Colonic mucosa (tissue), 4 donors: ENCODE results near the gene PAEP. TPM values are rescaled to one million over a fixed set of nuclear protein-coding genes. Genes with fewer than 3 reads are reported as not detected.
"Not testable (repeated sequence)": the region's sequence is repeated elsewhere in the genome, so short reads cannot be mapped to it uniquely, and the experiment has no call there.

Experiments used
- DNase-seq: peaks from one replicate; pipeline ENCODE4 v3.0.0-alpha.2; 2020
- H3K27ac ChIP-seq: fragments of 200-600 bp; one replicate; pipeline ENCODE4 v1.8.0; 2021
- H3K27me3 ChIP-seq: fragments of 200-600 bp; one replicate; pipeline ENCODE4 v1.8.0; 2021
- H3K36me3 ChIP-seq: fragments of 200-600 bp; one replicate; pipeline ENCODE4 v1.8.0; 2021
- H3K4me1 ChIP-seq: fragments of 200-600 bp; one replicate; pipeline ENCODE4 v1.8.0; 2021; ENCODE audit warnings: mild to moderate bottlenecking
- H3K4me3 ChIP-seq: fragments of 200-600 bp; one replicate; pipeline ENCODE4 v1.8.0; 2021
- H3K9ac ChIP-seq, 2 donors: one replicate each; pipeline ENCODE4 v1.7.0; 2013; ENCODE audit warnings: control low read depth in 2 of 2, low read depth in 2 of 2, low read length in 2 of 2
- H3K9me3 ChIP-seq: fragments of 200-600 bp; one replicate; pipeline ENCODE4 v1.8.0; 2021
- CTCF ChIP-seq: fragments of 200-600 bp; IDR thresholded peaks from one replicate; pipeline ENCODE4 v1.8.0; 2022; ENCODE audit warnings: antibody characterized with exemption, mild to moderate bottlenecking
- intact Hi-C: fragments of 100-400 bp; cut with DNase I; formaldehyde crosslinking; loops from one replicate; pipeline ENCODE4 v1.14.1; 2022
- total RNA-seq, 2 donors: library from RNA; stranded (reverse); fragmentation: NEBNext Ultra II Directional in 1 of 2; extraction: Animal tissue kit (Norgen Biotek cat#: 25700) in 1 of 2; gene quantifications; one replicate each; pipeline ENCODE4 v1.2.1, GENCODE V29; 2021
- donor health status: healthy.
- donor health status: DM: no; HTN: no; CAD: no.
- donor health status: DM: no; HTN: no; CAD: no.

Gene PAEP
- total RNA-seq, 2 donors from 2014 or later, result not detected

GRCh38 chr9:135531096-135531495, 30.5 kb upstream of the PAEP start:
- Histone ChIP-seq H3K4me3 (no peak overlapping the region), H3K36me3 (no peaks in the 10 kb centered on the region), H3K27me3 (no peaks in the 10 kb centered on the region), H3K27ac (no peak overlapping the region), H3K4me1 (no peaks in the 10 kb centered on the region), H3K9me3 (no peaks in the 10 kb centered on the region), H3K9ac (no peak overlapping the region)
- no peak for TF ChIP-seq CTCF
- DNase-seq, result no peak
- intact Hi-C loops, result no loop called here

DNA sequence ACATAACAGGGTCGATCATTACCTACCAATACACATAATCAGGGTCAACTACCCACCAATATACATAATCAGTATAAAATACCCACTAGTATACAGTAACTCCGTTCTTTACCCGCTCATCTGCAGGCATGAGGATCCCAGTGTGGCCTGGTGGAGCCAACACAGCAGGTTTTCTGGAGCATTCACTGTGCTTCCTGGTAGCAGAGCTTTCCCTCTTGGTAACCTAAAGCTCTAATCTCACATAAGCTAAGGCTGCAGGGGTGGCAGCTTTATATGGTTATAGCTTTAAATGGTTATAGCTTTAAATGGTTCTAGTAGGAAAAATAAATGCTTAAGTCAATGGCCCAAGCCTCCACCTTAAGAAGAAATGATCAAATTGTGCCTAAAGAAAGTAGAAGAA, 28.4 kb upstream of the PAEP start:
- H3K4me3 ChIP-seq, result no peak overlapping the region
- H3K4me1 ChIP-seq, result no peaks in the 10 kb centered on the region
- TF ChIP-seq CTCF, result no peak
- no peaks in the 10 kb centered on the region for H3K36me3 ChIP-seq
- H3K27me3 ChIP-seq, result no peaks in the 10 kb centered on the region
- no peak overlapping the region for H3K9ac ChIP-seq
- DNase-seq, result no peak
- no peaks in the 10 kb centered on the region for H3K9me3 ChIP-seq
- intact Hi-C loops, result no loop called here
- no peak overlapping the region for H3K27ac ChIP-seq

DNA sequence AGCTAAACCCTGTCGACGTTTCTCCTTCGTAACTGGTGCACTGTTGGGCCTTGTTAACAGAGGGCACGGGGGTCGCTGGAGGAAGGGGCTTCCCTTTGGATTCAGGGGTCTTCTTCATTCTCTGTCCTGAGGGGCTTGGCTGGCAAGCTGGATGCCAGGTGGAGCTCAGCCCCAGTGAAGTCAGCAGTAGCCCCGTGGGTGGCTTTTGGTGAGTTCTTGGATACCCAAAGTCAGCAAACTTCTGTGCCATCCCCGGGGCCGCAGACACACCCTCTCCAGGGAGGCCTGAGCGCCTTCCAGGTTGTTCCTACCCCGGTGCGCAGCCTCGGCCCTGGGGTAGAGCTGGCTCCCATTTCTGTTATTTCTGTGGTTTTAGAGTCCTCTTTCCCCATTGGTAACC, 27.9 kb upstream of the PAEP start:
- intact Hi-C loops, result no loop called here

DNA sequence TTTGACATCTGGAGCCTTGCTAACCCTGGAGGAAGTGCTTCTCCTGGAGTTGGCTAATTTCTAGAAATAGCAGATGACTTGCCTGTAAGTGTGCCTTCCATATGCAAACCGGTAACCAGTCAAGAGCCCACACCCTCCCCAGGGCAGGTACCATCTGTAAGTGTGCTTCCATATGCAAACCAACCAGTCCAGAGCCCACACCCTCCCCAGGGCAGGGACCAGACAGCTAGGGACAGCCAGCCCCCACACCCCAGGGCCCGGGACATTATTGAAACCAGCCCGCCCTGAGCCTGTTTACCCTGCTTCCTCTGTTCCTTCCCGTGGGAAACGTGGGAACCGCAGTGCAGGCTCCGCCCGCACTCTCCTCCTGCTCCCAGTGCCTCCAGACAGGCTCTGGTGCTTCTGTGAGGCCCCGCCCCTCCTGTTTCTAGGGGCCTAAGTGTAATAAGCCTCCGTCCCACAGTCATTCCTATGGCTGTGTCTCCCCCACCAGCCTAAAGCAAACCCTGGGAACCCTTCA, 27.3 kb upstream of the PAEP start:
- H3K27ac ChIP-seq, H3K4me3 ChIP-seq, H3K36me3 ChIP-seq, H3K4me1 ChIP-seq, H3K9me3 ChIP-seq, H3K9ac ChIP-seq, intact Hi-C loops, H3K27me3 ChIP-seq, DNase-seq: not testable (repeated sequence)

More for the DNA sequence above, 27.9 kb upstream of the PAEP start:
- no peaks in the 10 kb centered on the region for H3K36me3 ChIP-seq
- no peak for DNase-seq
- no peak overlapping the region for H3K27ac ChIP-seq
- no peak for TF ChIP-seq CTCF
- H3K27me3 ChIP-seq, result no peaks in the 10 kb centered on the region
- no peaks in the 10 kb centered on the region for H3K9me3 ChIP-seq
- H3K4me3 ChIP-seq, result no peak overlapping the region
- no peak overlapping the region for H3K9ac ChIP-seq
- no peaks in the 10 kb centered on the region for H3K4me1 ChIP-seq

DNA sequence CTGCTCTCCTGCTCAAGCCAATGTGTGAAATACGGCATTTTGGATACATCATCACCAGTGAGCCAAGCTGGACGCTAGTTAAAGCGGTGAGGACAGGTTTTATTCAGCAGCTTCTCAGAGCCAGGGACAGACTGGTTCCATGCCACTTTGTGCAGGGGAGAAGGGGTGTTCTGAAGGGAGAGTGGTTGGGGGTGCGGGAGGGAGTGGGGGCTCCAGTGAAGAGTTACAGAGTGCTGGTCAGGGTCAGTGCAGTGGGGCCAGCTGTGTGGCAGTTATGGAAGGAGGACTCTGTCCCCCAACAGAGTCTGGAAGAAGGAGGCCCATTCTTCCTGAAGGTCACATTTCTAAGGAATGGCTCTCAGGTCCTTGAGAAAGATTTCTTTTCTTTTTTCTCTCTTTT, 26.7 kb upstream of the PAEP start:
- H3K4me1 ChIP-seq, H3K27me3 ChIP-seq, intact Hi-C loops, DNase-seq, H3K9ac ChIP-seq, H3K4me3 ChIP-seq, H3K27ac ChIP-seq, H3K36me3 ChIP-seq, H3K9me3 ChIP-seq: not testable (repeated sequence)

DNA sequence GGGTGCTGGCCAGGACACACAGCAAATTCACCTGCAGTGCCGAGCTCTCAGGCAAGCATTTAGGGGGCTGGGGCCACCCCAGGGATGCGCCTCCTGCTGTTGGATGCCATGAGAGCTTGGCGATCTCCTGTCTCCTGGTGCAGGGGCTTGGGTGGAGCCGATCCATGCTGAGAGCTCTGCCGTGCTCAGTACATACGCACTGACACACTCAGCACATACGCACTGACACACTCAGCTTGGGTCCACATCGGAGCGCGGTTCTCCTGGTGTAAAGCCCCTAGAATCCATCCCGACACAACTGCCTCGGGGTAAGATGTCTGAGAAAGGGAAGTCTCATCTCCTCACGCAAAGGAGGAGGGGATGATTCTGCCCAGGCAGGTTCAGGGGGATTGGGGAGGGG, 25.9 kb upstream of the PAEP start:
- H3K4me1 ChIP-seq, H3K36me3 ChIP-seq, DNase-seq, intact Hi-C loops, H3K27me3 ChIP-seq, H3K9me3 ChIP-seq, H3K4me3 ChIP-seq, H3K27ac ChIP-seq, H3K9ac ChIP-seq: not testable (repeated sequence)

DNA sequence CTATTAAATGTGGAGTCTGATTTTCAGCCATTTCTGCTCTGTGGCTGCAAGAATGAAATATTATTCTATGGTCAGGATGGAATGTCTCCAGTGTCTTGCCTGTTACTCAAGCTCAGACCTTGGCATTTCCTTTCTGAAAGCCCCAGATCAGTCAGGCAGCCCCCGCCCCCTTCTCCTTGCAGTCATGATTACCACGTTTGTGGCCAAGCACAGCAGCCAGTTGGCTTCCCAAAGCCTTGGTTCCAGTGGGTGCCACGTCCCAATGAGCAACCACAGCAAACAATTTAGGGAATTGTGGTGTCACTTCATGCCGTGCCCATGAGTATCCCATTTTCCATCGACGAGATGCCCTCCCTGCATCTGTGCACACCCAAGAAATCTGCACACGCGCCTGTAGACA, 25.3 kb upstream of the PAEP start:
- no peak for TF ChIP-seq CTCF
- H3K4me1 ChIP-seq, result no peaks in the 10 kb centered on the region
- no peak overlapping the region for H3K4me3 ChIP-seq
- H3K9me3 ChIP-seq, result no peaks in the 10 kb centered on the region
- H3K36me3 ChIP-seq, result no peaks in the 10 kb centered on the region
- DNase-seq, result no peak
- no peaks in the 10 kb centered on the region for H3K27me3 ChIP-seq
- intact Hi-C loops, result no loop called here
- no peak overlapping the region for H3K27ac ChIP-seq
- no peak overlapping the region for H3K9ac ChIP-seq

- H3K27ac ChIP-seq, DNase-seq, H3K36me3 ChIP-seq, H3K9ac ChIP-seq, H3K4me3 ChIP-seq, intact Hi-C loops, H3K4me1 ChIP-seq, H3K27me3 ChIP-seq, H3K9me3 ChIP-seq: not testable (repeated sequence)
These were observed 18.2 kb upstream of the PAEP start for GRCh38 chr9:135543262-135543894.
